NCI-H526 (cell line): ENCODE data around the gene STARD8.
"Not testable (repeated sequence)": the region's sequence is repeated elsewhere in the genome, so short reads cannot be mapped to it uniquely, and the experiment has no call there.

ENCODE experiments used
- DNase-seq, 2 experiments: peaks; one replicate each; lab custom pipeline; 2025; lab: John Stamatoyannopoulos, UW

Gene STARD8

DNA sequence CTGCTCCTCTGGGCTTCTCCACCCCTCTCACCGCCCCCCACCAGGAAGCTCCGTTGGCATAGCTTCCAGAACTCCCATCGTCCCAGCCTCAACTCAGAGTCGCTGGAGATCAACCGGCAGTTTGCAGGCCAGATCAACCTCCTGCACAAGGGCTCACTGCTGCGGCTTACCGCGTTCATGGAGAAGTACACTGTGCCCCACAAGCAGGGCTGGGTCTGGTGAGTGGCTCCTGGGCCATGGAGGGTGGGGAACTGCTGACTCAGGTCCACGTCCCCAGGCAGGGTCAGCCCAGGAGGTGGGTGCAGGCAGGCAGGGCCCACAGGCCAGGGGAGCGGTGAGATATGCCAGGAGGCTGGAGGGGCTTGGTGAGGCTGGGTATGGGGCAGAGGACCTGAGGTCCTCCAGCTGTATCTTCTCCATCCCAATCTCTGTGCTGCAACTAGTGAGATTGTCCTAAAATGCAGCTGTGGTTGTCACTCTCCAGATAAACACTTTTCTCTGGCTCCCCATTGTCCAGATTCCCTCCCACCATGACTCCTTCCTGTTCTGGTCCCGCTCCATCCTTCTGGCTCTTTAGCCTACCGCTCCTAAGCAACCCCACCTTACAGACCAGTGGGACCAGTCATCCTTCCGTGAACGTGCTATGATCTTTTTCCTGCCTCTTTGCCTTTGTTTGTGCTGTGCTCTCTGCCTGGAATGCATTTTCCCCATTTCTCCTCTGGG lies 71.9 kb downstream of the STARD8 start:
- no peak for DNase-seq

DNA sequence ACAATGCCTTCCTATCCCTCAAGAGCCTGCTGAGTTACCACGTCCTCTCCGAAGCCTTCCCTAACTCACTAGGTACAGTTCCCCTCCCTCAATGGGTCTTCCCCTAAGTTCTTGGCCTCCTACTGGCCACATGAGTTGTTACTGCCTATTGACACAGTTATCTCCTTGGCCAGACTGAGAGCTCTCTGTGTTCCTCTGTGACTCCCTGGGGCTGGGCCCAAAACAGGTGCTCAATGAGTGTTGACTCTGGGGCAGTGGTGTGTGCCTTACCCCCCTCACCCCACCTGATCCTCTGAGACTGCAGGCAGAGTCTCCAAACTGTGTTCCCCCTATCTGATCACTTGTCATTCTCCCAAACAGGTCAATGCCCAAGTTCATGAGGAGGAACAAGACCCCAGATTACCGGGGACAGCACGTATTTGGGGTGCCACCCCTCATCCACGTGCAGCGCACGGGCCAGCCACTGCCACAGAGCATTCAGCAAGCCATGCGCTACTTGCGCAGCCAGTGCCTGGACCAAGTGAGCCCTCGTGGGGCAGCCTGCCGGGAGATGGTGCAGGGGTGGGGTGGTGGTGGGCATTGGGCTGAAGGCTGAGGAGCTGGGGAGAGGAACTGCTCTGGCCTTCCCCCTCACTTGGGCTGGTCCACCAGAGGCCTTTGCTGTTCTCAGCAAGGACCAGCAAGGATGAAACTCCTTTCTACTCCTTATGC lies 72.6 kb downstream of the STARD8 start:
- DNase-seq = peak in 1 of 2 experiments; percentile 10

DNA sequence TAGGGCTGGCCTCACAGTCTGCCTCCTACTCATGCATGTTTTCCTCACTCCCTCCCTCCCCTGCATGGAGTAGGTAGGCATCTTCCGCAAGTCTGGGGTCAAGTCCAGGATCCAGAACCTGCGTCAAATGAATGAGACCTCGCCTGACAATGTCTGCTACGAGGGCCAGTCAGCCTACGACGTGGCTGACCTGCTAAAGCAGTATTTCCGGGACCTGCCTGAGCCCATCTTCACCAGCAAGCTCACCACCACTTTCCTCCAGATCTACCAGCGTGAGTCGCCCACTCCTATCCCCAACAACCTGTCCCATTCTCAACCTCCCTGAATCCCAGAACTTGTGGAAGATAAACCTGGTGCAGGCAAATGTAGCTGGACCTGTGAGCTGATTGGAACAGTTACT lies 73.4 kb downstream of the STARD8 start:
- no peak for DNase-seq

DNA sequence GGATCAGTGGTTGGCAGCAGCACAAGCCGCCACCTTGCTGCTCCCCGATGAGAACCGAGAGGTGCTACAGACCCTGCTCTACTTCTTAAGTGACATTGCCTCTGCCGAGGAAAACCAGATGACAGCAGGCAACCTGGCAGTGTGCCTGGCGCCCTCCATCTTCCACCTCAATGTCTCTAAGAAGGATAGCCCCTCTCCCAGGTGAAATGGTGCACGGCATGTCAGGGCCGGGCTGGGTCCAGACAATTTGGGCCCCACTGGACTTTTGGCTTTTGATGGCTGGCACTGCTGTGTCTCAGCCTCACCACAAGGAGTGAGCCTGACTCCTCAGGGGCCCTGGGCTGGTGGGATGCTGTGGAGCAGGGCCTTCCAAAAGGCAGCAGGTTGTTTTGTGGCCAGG lies 74.1 kb downstream of the STARD8 start:
- no peak for DNase-seq

DNA sequence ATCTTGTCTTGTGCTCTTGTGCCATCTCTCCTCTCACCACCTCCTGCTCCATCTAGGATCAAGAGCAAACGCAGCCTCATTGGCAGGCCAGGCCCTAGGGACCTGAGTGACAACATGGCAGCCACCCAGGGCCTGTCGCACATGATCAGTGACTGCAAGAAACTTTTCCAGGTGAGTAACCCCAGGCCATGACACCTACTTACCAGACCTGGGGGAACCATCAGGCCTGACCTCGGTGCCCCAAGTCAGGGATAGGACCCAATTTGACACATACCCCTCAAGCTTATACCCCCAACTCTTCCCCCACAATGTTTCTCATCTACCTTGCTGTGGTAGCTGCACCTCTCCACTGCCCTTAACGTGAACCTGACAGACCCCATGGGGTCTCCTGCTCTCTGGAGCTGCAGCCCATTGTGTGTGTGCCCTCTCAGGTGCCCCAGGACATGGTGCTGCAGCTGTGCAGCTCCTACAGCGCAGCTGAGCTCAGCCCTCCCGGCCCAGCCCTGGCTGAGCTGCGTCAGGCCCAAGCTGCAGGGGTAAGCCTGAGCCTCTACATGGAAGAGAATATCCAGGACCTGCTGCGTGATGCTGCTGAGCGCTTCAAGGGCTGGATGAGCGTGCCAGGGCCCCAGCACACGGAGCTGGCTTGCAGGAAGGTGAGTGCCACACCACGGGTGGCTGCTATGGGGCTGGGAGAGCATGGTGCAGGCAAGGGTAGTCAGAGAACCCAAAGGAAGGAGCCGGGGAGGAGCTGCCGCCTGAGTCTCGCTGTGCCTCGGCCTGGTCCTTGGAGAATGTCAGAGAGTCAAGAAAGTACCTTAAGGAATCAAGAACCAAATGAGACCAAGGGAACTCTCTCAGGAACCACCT lies 74.8 kb downstream of the STARD8 start:
- DNase-seq = no peak

DNA sequence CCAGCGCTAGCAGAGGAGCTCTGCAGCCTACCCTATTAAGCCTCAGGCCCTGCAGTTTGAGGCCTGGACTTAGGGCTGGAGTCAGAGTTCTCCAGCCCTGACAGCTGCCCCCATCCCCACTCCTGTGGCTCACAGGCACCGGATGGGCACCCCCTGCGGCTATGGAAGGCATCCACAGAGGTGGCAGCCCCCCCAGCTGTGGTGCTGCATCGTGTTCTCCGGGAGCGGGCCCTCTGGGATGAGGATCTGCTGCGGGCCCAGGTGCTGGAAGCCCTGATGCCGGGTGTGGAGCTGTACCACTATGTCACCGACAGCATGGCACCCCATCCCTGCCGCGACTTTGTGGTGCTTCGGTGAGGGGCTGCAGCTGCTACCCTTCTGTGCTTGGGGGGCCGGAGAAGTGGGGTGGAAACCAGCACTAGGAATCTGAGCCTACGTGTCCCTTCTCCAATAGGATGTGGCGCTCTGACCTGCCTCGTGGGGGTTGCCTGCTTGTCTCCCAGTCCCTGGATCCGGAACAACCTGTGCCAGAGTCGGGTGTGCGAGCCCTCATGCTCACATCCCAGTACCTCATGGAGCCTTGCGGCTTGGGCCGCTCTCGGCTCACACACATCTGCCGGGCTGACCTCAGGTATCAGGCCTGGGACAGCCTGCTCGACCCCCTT lies 76.2 kb downstream of the STARD8 start:
- DNase-seq = no peak

DNA sequence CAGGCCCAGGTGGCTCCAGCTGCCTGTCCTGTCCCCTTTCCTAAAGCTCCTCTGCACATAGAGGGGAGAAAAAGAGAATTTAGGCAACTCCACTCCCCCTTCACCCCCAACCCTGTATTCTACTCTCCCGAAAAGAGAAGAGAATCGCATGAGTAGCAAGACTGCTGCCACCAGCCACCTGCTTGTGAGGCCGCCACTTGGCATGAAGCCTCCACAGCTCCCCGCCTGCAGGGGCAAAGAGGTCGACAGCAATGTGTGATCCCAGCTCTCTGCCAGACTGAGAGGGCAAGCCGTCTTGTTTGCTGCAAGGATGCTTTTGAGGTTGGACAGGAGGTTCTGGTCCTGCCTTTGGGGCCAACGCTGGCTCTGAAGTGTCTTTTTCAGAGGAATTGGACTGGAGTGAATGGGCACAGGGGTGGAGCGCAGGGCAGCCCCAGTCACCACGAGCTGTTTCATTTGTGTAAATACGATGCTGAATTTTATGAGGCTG lies 77.1 kb downstream of the STARD8 start:
- no peak for DNase-seq

DNA sequence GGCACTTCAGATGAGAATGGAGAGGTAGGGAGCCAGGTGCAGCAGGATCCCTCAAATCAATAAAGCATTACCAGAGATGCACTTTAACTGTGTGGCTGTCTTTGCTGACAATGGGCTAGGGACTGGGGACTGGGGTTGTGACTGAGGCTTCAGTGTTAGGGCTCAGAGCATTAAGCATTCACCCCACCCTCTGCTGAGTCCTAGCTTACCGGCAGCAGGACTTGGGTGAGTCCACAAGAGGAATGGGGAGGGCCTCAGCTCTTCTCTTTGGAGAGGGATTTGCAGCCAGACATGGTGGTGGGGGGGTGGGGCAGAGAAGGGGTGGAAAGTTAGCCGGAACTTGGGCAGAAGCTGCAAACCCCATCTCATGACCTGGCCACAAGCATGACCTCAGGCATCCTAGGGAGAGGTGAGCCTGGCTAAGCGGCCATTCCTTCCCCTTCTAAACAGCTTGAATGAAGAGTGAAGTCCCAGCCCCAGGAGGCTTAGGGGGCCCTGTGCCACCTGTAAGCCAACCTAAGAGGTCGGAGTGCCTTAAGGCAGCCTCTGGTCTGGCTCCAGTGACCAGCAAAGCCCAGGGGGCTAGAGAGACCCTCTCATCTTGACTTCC lies 78.4 kb downstream of the STARD8 start:
- DNase-seq = no peak

DNA sequence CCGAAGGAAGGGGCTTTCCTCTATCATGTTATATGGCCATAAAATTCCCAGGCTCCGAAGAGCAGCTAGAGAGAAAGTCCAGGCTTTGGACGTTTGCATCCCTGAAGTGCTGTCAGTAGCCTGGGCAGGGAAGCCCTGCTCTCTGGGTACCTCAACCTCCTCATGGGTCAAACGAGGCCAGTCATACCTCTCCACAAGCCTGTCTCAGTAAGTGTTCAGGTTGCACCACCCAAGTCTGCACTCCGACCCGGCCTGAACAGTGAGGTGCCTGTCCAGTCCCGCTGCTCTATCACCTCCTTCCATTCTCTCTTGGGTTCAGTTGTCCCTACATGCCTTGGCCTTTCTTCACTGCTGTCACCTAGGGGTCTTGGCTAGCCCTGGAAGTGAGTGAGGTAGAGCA lies 78.9 kb downstream of the STARD8 start:
- DNase-seq = no peak

DNA sequence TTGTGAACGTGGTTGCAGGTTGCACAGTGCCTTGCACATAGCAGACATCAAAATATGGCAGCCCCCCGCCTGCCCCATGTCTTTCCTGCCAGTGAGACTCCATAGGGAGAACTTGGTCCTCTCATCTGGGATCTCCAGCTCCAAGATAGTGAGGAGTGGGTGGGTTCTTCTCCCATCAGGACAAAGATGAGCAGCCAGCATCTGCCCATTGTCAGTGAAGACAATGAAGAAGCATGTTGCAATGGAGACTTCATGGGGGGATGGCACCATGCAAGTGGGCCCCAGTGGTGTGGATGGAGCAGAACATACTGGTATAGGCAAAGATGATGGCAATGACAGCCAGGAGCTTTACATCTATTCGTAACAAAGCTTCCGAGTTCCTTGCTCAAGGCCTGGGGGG lies 80.2 kb downstream of the STARD8 start:
- no peak for DNase-seq

DNA sequence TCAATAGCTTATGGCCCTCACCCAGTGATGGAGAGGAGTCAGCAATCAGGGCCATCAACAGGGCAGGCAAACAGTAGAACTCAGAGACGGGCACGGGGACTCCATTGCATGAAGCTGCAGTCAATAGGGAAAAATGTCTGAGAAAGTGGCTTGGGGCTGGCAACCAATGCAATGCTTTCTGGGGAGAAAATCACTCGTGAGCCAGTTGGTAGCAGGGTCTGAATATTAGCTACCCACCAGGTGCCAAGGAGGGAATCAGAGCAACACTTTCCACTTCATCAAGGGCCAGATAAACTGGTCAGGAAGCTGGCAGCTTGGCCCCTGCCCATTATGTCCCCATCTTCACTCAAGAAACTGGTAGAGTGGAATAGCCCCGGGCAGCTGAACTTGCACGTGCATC lies 80.7 kb downstream of the STARD8 start:
- DNase-seq = no peak

DNA sequence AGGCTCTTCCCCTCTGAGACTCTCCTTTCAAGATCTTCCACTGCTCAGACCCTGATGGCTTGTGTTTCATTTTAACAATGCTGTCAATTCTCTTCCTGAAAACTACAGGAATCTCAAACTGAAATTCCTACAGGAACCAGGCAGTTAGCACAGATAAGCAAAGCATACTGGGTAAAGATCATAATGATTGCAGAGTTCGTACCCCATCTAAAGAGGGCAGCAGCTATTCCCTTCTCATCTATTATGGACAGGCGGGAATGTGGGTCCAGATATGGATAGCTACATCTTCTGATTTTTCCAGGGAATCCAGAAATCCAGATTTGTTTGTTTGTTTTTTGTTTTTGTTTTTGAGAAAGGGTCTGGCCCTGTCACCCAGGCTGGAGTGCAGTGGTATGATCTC lies 83.8 kb downstream of the STARD8 start:
- DNase-seq = no peak

DNA sequence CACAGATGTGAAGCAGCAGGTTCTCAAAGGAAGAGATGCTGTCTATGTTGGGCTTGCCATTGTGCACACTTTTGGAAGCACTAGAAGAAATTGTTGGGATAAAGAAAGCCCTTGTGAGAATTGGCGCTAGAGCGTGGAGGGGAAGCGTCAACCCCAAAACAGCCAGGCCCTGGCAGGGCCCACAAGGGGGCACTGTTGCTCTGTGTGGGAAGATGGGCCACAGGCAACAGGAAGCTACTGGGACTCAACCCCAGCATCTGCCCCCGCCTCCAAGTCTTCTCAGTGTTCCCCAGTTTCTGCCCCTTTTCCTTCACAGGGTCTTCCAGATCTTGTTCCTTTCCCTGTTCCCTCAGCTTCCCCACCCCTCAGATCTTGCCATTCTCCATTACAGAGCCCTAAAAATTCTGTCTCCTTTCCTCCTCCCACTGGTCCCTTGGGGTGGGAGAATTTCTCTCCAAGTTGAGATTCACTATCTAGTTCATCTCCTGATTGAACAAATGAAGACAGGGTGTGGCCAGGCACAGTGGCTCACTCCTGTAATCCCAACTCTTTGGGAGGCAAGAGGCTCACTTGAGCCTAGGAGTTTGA lies 85.5 kb downstream of the STARD8 start:
- DNase-seq = peak in 1 of 2 experiments; percentile 68

DNA sequence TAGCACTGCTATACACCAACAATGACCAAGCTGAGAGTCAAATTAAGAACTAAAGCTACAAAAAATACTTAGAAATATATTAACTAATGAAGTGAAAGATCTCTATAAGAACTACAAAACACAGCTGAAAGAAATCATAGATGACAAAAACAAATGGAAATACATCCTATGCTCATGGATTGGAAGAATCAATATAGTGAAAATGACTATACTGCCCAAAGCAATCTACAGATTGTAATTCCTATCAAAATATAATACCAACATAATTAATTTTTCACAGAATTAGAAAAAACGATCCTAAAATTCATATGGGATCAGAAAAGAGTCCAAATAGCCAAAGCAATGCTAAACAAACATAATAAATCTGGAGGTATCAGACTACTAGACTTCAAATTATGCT lies 87.8 kb downstream of the STARD8 start:
- no peak for DNase-seq

DNA sequence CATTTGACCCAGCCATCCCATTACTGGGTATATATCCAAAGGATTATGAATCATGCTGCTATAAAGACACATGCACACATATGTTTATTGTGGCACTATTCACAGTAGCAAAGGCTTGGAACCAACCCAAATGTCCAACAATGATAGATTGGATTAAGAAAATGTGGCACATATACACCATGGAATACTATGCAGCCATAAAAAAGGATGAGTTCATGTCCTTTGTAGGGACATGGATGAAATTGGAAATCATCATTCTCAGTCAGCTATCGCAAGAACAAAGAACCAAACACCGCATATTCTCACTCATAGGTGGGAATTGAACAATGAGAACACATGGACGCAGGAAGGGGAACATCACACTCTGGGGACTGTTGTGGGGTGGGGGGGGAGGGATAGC lies 94.4 kb downstream of the STARD8 start:
- DNase-seq = not testable (repeated sequence)

DNA sequence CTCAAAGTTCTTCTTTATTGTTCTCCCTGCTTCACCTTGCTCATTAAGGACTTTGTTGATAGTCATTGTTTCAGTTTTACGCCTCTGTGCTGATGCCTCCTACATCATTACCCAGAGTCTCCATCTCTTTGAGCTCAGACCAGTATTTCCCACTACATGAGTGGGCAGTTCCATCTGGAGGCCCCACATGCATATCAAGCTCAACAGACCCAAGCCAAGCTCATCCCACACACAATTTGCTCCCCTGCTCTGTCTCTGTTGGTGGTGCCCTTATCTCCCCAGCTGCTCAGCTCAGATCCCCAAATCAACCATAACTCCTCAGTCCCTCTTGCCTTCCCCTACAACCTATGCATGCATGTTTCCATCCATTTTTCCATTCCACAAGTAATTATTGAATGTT lies 96.3 kb downstream of the STARD8 start:
- no peak for DNase-seq

DNA sequence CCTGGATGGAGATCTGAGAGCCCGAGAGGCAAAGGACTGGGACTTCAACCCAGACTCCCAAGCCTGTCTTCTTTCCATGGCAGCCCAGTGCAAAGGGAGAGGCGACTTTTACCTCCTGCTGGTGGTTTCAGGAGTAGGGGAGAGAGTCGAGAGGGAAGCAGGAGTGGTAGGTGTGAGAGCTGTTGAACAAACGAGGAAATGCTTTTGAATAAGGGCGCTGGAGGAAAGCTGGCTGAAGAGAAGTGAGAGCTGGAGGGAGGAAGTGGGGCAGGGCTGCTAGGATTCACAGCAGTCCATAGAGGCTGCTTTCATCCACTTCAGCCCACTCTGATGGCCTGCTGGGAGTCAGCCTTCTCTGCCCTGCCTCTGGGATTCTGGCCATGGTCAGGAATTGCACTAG lies 99.5 kb downstream of the STARD8 start:
- DNase-seq = no peak

DNA sequence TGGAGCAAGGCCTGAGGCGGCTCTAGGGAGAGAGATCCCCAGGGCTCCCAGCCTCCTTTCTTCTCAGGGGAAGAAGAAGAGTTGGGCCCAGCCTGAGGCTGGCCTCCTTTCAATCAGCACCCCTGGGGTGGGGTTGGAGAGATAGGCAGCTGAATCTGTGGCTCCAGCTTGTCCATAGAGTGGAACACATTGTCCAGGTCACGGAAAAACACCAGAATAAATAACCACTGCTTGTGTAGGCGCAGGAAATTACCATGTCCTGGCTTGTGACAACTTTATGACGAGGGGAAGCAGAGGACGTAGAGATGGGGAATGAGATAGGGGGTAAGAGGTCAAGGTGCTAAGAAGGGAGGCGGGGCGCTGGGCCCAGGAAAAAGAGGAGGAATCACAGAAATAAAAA lies 100.6 kb downstream of the STARD8 start:
- DNase-seq = no peak

DNA sequence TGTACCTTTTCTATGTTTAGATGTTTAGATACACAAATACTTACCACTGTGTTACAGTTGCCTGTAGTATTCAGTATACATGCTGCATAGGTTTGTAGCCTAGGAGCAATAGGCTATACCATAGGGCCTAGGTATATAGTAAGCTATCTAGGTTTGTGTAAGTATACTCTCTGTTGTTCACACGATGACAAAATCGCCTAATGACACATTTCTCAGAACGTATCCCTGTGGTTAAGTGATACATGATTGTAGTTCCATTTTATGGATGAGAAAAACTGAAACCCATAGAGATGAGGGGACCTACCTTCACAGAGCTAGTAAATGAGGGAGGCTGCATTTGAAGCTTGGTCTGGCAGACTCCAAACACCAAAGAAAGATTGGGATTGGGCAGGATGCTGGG lies 102.0 kb downstream of the STARD8 start:
- DNase-seq = no peak

DNA sequence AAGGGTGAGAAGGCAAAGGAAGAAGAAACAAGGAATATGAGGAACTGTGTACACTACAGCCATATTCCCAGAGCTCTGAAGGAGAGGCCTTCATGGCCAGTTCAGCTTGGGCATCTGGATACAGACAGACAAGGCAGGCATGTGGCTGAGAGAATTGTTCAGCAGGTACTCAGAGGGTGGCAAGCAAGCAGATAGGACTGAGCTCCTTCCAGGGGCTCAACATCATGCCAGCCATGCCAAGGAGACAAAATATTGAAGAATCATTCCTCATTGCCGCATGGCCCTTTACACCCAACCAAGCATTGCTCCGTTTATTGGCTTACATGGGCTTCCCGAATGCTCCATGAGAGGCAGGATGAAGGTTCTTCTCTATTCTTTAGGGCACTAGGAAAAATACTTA lies 102.8 kb downstream of the STARD8 start:
- DNase-seq = no peak

DNA sequence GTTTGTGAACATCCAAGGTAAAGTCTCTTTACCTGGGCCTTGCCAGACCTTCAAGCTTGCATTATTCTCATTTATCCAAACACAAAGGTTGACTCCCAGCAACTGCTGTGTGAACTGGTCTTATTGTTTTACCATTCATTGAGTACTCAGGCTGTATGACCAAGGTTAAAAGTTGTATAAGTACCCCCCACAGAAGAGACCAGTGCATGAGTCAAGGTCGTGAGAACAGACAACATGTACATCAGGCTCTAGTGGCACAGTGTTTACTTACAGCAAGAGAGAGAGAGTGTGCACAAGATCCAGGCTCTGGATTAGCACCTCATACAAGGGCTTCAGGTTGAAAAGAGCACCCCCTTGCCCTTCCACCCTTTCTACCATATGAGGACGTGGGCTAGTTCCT lies 103.9 kb downstream of the STARD8 start:
- no peak for DNase-seq
